ENCODE measurements around the gene C1orf232.

GRCh38 chr1:26125946-26126320, 42.8 kb downstream of the C1orf232 start:
- TF ChIP-seq NFE2L2 (IDR thresholded peaks at IDR 0.05; ENCODE audit: low read depth, low read length) (no peak), CTCF (conservative IDR thresholded peaks at IDR 0.05; ENCODE audit: low read depth, low read length) (no peak), USF2 (IDR thresholded peaks at IDR 0.05; ENCODE audit: low read depth, low read length) (no peak), POLR2A (IDR thresholded peaks at IDR 0.05; ENCODE audit: low read depth, low read length) (no peak), RFX5 (IDR thresholded peaks at IDR 0.05; ENCODE audit: low read depth, low read length) (no peak)

All from IMR-90 (cell line).